Endothelial cell of umbilical vein (primary cell): ENCODE results near the gene ANXA4. TPM values are rescaled to one million over a fixed set of nuclear protein-coding genes. Genes with fewer than 3 reads are reported as not detected.

ENCODE experiments used
- BruUV-seq: library from RNA; stranded (reverse); fragments of 400-500 nt; replicated peaks from 2 replicates; lab custom pipeline; 2021; lab: Mats Ljungman, UMichigan
- CTCF ChIA-PET: fragments of 300-600, 350-600 bp; sonication (Branson Sonifier 250); formaldehyde crosslinking; loops from one replicate; lab custom pipeline; 2021; ENCODE audit warnings: antibody characterized with exemption, inconsistent platforms; lab: Charles Lee
- POLR2A ChIA-PET: fragments of 300-600, 350-600 bp; sonication (Branson Sonifier 250); formaldehyde crosslinking; loops from one replicate; lab custom pipeline; 2021; ENCODE audit warnings: antibody characterized with exemption, inconsistent platforms; lab: Charles Lee
- DNase-seq: peaks from one replicate; pipeline ENCODE4 v3.0.0-alpha.2; 2011; ENCODE audit warnings: low read depth, low spot score
- FAIRE-seq: peaks from 2 replicates; lab custom pipeline; 2011; peaks lifted over from hg19 to GRCh38; lab: Jason Lieb, UNC
- H2AFZ ChIP-seq: 2 replicates; pipeline ENCODE4 v1.6.0; 2012; ENCODE audit warnings: low read depth, low read length, control low read depth, inconsistent platforms
- H3K27ac ChIP-seq: 2 replicates; pipeline ENCODE4 v1.5.1; 2011; ENCODE audit warnings: low read depth, mild to moderate bottlenecking, control low read depth, low read length, moderate library complexity; ENCODE audit not compliant: insufficient read depth
- H3K27me3 ChIP-seq, 2 experiments: 2 replicates each; pipeline versions ENCODE4 v1.6.0 to v1.6.1; 2011; ENCODE audit warnings: low read length in 2 of 2, mixed read lengths in 1 of 2; ENCODE audit not compliant: control insufficient read depth in 2 of 2, insufficient read depth in 2 of 2
- H3K36me3 ChIP-seq, 2 experiments: 2 replicates in 1 of 2; 3 replicates in 1 of 2; pipeline ENCODE4 v1.5.1; 2011; ENCODE audit warnings: low read length in 2 of 2, mild to moderate bottlenecking in 1 of 2, moderate library complexity in 1 of 2; ENCODE audit not compliant: control insufficient read depth in 2 of 2, insufficient read depth in 2 of 2; ENCODE audit errors: extremely low read depth in 1 of 2
- H3K4me1 ChIP-seq: 3 replicates; pipeline ENCODE4 v1.5.1; 2011; ENCODE audit warnings: mild to moderate bottlenecking, low read length; ENCODE audit not compliant: control insufficient read depth, insufficient read depth; ENCODE audit errors: extremely low read depth
- H3K4me2 ChIP-seq: 2 replicates; pipeline ENCODE4 v1.6.1; 2011; ENCODE audit warnings: low read length, control low read depth, mixed read lengths; ENCODE audit not compliant: insufficient read depth
- H3K4me3 ChIP-seq, 3 experiments: fragments of 200-600 bp in 1 of 3; sonication (generic), shearing (Covaris generic) in 1 of 3; replicated peaks in 1 of 3; 2 replicates each; pipeline ENCODE4 v1.5.1; 2011 to 2016; ENCODE audit warnings: control low read depth in 3 of 3, low read length in 3 of 3, mild to moderate bottlenecking in 2 of 3, inconsistent platforms in 1 of 3, low read depth in 1 of 3, moderate library complexity in 1 of 3; ENCODE audit not compliant: insufficient read depth in 1 of 3
- H3K79me2 ChIP-seq: 2 replicates; pipeline ENCODE4 v1.6.0; 2012; ENCODE audit warnings: low read length, inconsistent platforms; ENCODE audit not compliant: control insufficient read depth, insufficient read depth
- H3K9ac ChIP-seq: replicated peaks from 2 replicates; pipeline ENCODE3; 2011; ENCODE audit warnings: low read length, control low read depth; ENCODE audit not compliant: insufficient read depth; ENCODE audit errors: extremely low read depth
- H3K9me1 ChIP-seq: replicated peaks from 3 replicates; pipeline ENCODE4 v1.6.0; 2011; ENCODE audit warnings: mild to moderate bottlenecking, low read length; ENCODE audit not compliant: control insufficient read depth, insufficient read depth; ENCODE audit errors: extremely low read depth
- H3K9me3 ChIP-seq: replicated peaks from 2 replicates; pipeline ENCODE4 v1.5.1; 2012; ENCODE audit warnings: low read length, inconsistent platforms; ENCODE audit not compliant: control insufficient read depth, insufficient read depth
- H4K20me1 ChIP-seq: replicated peaks from 2 replicates; pipeline ENCODE3; 2011; ENCODE audit warnings: mild to moderate bottlenecking, low read length; ENCODE audit not compliant: control insufficient read depth, insufficient read depth; ENCODE audit errors: extremely low read depth
- CTCF ChIP-seq, 2 donors: IDR thresholded peaks; 1 replicate in 1 of 2; 2 replicates in 1 of 2; pipeline ENCODE4 v1.5.1; 2011; ENCODE audit warnings: low read length in 2 of 2, mild to moderate bottlenecking in 2 of 2, moderate library complexity in 2 of 2, control low read depth in 1 of 2, inconsistent platforms in 1 of 2, low read depth in 1 of 2; ENCODE audit not compliant: insufficient read depth in 1 of 2; ENCODE audit errors: extremely low read depth in 1 of 2
- EZH2 ChIP-seq: IDR thresholded peaks from 2 replicates; pipeline ENCODE4 v1.6.1; 2012; ENCODE audit warnings: borderline replicate concordance, low read depth, mild to moderate bottlenecking, moderate library complexity, low read length, inconsistent platforms; ENCODE audit not compliant: severe bottlenecking
- FOS ChIP-seq: IDR thresholded peaks from 2 replicates; pipeline ENCODE4 v1.6.1; 2011; ENCODE audit warnings: mild to moderate bottlenecking, low read length, moderate library complexity, borderline replicate concordance; ENCODE audit not compliant: insufficient read depth
- GATA2 ChIP-seq: IDR thresholded peaks from 2 replicates; pipeline ENCODE4 v1.7.0; 2011; ENCODE audit warnings: low read depth, mild to moderate bottlenecking, moderate library complexity, mixed read lengths, low read length; ENCODE audit not compliant: insufficient read length, insufficient read depth
- JUN ChIP-seq: IDR thresholded peaks from 2 replicates; pipeline ENCODE4 v1.6.1; 2011; ENCODE audit warnings: borderline replicate concordance, low read depth; ENCODE audit not compliant: insufficient read length, insufficient read depth
- MAX ChIP-seq: IDR thresholded peaks from 2 replicates; pipeline ENCODE4 v1.6.1; 2011; ENCODE audit not compliant: insufficient read depth, insufficient read length
- MYC ChIP-seq: IDR thresholded peaks from one replicate; pipeline ENCODE4 v1.6.1; 2011; ENCODE audit warnings: mild to moderate bottlenecking, low read depth, low read length
- POLR2A ChIP-seq: IDR thresholded peaks from 2 replicates; pipeline ENCODE4 v1.6.1; 2012; ENCODE audit warnings: low read depth, mild to moderate bottlenecking, control low read depth, low read length
- POLR2AphosphoS5 ChIP-seq: IDR thresholded peaks from 2 replicates; pipeline ENCODE4 v1.6.1; 2012; ENCODE audit warnings: low read depth, mild to moderate bottlenecking, control low read depth, low read length, moderate library complexity; ENCODE audit not compliant: insufficient read depth
- dilution Hi-C: fragments of 300-500 bp; cut with MboI; formaldehyde crosslinking; loops from one replicate; pipeline ENCODE4 v1.15.0; 2019; ENCODE audit warnings: low sequenced_read_pairs; ENCODE audit not compliant: extremely low pct_ligation_motif_present
- intact Hi-C: fragments of 100-400 bp; cut with micrococcal nuclease; formaldehyde crosslinking; loops from one replicate; pipeline ENCODE4 v1.10.0; 2022
- polyA plus RNA-seq, 4 experiments: library from polyadenylated mRNA; depleted of rRNA in 3 of 4; stranded (reverse) in 3 of 4; unstranded in 1 of 4; fragments of >200 nt; gene quantifications; 2 replicates each; pipeline versions ENCODE4 v1.2.1 to v1.2.3, GENCODE V29; 2011 to 2012; ENCODE audit warnings: missing spikeins in 1 of 4
- total RNA-seq: library from RNA; stranded (reverse); gene quantifications from 2 replicates; pipeline ENCODE4 v1.2.3, GENCODE V29; 2021

Gene ANXA4
- total and polyA plus RNA-seq, 2 donors (not counting 3 experiments of a cell fraction or from before 2014, with no cell fraction given): 29.4 to 79.6 TPM

GRCh38 chr2:69755862-69756467, 14.0 kb downstream of the ANXA4 start:
- Histone ChIP-seq H2AFZ (no peak overlapping the region), H3K79me2 (peaks cover 10% of the 10 kb centered on the region), H4K20me1 (peaks cover 2% of the 10 kb centered on the region), H3K27me3 (no peaks in the 10 kb centered on the region), H3K4me1 (peaks cover 4% of the 10 kb centered on the region), H3K9ac (no peak overlapping the region), H3K4me3 (no peak overlapping the region), H3K27ac (no peak overlapping the region), H3K9me3 (no peaks in the 10 kb centered on the region), H3K9me1 (no peaks in the 10 kb centered on the region), H3K36me3 (no peaks in the 10 kb centered on the region), H3K4me2 (no peak overlapping the region)
- intact Hi-C loops: no loop called here
- CTCF ChIA-PET: interaction anchor here (0.8 to 2.8 kb wide), 7 partner anchors 10 to 61 kb away, joined by 3 to 32 read pairs (median 5); partner anchors contain the start of gene ANXA4
- peak; percentile 62 for TF ChIP-seq FOS
- no peak for TF ChIP-seq MAX
- dilution Hi-C loops: no loop called here
- BruUV-seq: no TSS peak
- POLR2A ChIA-PET: no interaction called here
- no peak for FAIRE-seq
- peak; percentile 13 for DNase-seq

GRCh38 chr2:69762025-69762424, 20.1 kb downstream of the ANXA4 start:
- POLR2A ChIA-PET: interaction anchor here (0.6 kb wide), 1 partner anchor 21 kb away, joined by 3 read pairs; no protein-coding TSS in a partner anchor
- Histone ChIP-seq H3K4me1 (no peaks in the 10 kb centered on the region), H3K9me3 (no peaks in the 10 kb centered on the region), H3K79me2 (no peaks in the 10 kb centered on the region), H3K9me1 (no peaks in the 10 kb centered on the region), H3K9ac (no peak overlapping the region), H3K36me3 (peaks cover 0 to 2% of the 10 kb centered on the region in 2 experiments), H3K4me3 (no peak overlapping the region), H3K27me3 (no peaks in the 10 kb centered on the region), H3K27ac (no peak overlapping the region), H2AFZ (no peak overlapping the region), H3K4me2 (no peak overlapping the region), H4K20me1 (no peaks in the 10 kb centered on the region)
- DNase-seq: no peak
- CTCF ChIA-PET: interaction anchor here (1.4 to 3.6 kb wide), 4 partner anchors 20 to 54 kb away, joined by 3 to 21 read pairs (median 6); no protein-coding TSS in a partner anchor
- dilution Hi-C loops: no loop called here
- TF ChIP-seq MAX (no peak), CTCF (IDR thresholded peaks at IDR 0.05; ENCODE audit: extremely low read depth in 1 of 2, insufficient read depth in 1 of 2, low read depth in 1 of 2, low read length in 2 of 2) (no peak), JUN (no peak), EZH2 (no peak), POLR2A (no peak), MYC (no peak), FOS (no peak), GATA2 (no peak), POLR2AphosphoS5 (no peak)
- intact Hi-C loops: no loop called here
- no peak for FAIRE-seq
- BruUV-seq: no TSS peak
